Measurements from ENCODE around the gene CAPZA2. TPM values are rescaled to one million over a fixed set of nuclear protein-coding genes. Genes with fewer than 3 reads are reported as not detected.
A peak's percentile ranks its signal among the peaks of the same experiment; 100 is the strongest.
"Not testable (repeated sequence)": the region's sequence is repeated elsewhere in the genome, so short reads cannot be mapped to it uniquely, and the experiment has no call there.

The CAPZA2 gene
- total RNA-seq, 1 donor from 2014 or later: 344 TPM

DNA sequence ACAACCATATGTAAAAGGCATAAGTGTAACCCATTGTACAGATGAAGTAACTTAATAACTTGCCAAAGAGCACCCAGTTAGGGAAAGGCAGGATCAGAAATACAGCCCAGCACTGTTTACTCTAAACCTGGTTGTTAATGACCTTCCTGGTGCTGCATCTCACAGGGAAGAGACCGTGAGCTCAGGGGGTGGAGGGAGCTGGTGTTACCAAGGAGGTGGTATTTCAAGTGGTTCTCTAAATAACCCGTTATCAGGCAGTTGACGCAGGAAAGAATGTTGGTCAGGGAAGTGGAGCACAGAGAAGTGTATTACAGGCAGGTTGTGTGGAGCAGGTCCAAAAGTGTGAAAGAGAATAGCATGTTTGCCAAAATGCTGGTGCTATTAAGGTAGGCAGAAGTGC is 86.5 kb downstream of the CAPZA2 start:
- DNase-seq (peak; percentile 57), ATAC-seq (ENCODE audit: poor library complexity) (peak; percentile 86)
- intact Hi-C loops (cut with DNase I): no loop called here

GRCh38 chr7:116949941-116950801 is 87.8 kb downstream of the CAPZA2 start:
- no peak for DNase-seq
- ATAC-seq (ENCODE audit: poor library complexity): no peak
- intact Hi-C loops (cut with DNase I): no loop called here

- ATAC-seq (ENCODE audit: poor library complexity) (no peak), DNase-seq (no peak)
- intact Hi-C loops (cut with DNase I): no loop called here
Measured at GRCh38 chr7:116950889-116951351, 88.5 kb downstream of the CAPZA2 start.

- DNase-seq: no peak
- ATAC-seq (ENCODE audit: poor library complexity): no peak
- intact Hi-C loops (cut with DNase I): no loop called here
Measured at GRCh38 chr7:116951366-116952292, 89.2 kb downstream of the CAPZA2 start.

GRCh38 chr7:116952635-116953371 is 90.4 kb downstream of the CAPZA2 start:
- ATAC-seq (ENCODE audit: poor library complexity): no peak
- intact Hi-C loops (cut with DNase I): no loop called here
- peak; percentile 84 for DNase-seq

DNA sequence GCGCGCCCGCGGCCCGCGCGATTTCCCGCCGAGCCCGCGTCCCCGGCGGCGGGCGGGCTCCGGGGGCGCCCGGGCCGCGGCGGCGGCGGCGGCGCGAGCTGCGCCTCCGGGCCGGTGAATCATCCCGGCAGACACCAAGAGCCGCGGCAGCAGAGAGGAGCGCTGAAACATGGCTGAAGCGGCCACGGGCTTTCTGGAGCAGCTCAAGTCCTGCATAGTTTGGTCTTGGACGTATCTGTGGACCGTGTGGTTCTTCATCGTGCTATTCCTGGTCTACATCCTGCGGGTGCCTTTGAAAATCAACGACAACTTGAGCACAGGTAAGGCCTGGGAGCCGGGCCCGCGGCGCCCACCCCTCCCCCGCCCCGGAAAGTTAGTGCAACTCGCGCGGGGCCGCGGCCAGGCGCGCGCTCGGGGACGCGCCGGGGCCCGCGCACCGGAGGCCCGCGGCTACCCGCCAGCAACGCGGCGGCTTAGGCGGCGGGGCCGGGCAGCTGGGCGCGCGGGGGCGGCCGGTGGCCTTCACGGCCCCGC is 91.1 kb downstream of the CAPZA2 start, which contains the start of gene ST7:
ST7 (plus strand) TSS at position 130 of the 534 bp plus-strand sequence; CDS start at position 170, 40 bp downstream.
- intact Hi-C loops (cut with DNase I): no loop called here
- DNase-seq: peak; percentile 64
- peak; percentile 60 for ATAC-seq (ENCODE audit: poor library complexity)

DNA sequence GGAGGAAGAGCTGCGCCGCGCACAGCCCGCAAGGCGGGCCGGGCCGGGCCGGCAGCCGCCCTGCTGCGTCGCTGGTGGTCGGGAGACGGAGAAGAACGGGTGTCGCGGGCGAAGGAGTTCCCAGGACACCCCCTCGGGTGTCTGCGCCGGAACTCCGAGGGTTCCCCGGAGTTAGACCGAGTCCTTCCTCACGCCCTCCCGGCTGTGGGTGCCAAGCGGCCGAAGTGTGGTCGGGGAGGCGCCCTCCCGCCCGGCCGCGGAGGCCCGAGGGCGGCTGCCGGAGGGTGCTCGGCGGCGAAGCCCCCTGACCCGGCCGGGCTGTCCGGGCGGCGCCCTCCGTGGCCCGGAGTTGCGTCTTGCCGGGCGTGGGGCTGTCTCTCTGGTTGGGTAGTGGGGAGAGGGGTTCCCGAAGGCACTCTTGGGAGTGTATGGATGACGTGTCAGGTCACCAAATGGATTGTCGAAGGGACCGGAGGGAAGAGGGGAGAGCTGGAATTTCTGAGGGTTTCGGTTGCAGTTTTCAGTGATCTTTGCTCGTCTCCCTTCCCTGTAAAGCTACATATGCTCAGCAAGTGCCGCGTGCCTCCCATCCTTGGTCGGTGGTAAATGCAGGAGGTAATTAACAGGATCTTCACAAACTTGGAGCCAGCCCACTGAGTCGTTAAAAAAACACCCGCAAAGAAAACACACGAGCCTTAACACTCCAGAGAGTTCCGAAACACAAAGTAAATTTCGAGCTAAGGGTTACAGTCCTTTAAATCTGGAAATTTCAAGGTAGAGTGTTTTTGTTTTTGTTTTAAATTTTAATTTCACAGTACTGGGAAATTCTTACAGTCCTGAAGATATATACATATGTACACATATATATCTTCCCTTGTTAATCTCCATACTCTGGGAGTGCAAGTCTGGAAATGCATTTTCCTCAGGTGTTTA is 91.8 kb downstream of the CAPZA2 start:
- ATAC-seq (ENCODE audit: poor library complexity) (peak; percentile 42), DNase-seq (peak; percentile 67)
- intact Hi-C loops (cut with DNase I): no loop called here

- intact Hi-C loops (cut with DNase I): no loop called here
- no peak for DNase-seq
- no peak for ATAC-seq (ENCODE audit: poor library complexity)
Measured at GRCh38 chr7:116955340-116955739, 93.0 kb downstream of the CAPZA2 start.

DNA sequence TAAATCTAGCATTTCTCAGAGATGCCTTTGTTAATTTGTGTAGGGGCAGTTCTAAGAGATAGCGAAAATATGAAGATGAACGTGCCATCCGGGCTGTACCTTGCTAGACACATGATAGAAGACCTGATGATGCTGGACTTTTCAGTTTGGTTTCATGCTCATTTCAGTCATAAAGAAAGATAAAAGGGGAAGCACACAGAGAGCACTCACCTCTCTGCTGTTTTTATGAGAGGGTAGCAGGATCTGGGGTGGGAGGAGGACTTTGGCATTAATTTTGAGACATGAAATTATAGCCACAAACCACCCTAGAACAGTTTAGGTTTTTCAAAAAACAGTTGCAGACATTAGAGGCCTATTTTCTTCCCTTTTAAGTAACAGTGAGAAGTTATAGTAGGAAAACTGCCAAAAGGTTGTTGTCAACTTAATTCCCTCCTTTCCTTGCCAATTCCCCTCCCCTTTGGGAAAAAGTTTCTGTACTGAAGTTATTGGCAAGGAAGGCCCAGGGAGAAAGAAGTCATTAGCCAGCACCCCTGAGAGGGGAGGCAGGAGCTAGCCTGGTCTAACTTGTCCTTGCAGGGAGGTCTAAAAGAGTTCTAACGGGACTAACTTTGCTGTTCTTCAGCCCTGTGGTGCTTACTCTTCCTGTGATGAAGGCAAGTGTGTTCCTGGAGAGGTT is 93.6 kb downstream of the CAPZA2 start:
- peak; percentile 8 for ATAC-seq (ENCODE audit: poor library complexity)
- DNase-seq: no peak
- intact Hi-C loops (cut with DNase I): no loop called here

GRCh38 chr7:116956477-116956804 is 94.1 kb downstream of the CAPZA2 start:
- intact Hi-C loops (cut with DNase I): no loop called here
- DNase-seq (no peak), ATAC-seq (ENCODE audit: poor library complexity) (no peak)

DNA sequence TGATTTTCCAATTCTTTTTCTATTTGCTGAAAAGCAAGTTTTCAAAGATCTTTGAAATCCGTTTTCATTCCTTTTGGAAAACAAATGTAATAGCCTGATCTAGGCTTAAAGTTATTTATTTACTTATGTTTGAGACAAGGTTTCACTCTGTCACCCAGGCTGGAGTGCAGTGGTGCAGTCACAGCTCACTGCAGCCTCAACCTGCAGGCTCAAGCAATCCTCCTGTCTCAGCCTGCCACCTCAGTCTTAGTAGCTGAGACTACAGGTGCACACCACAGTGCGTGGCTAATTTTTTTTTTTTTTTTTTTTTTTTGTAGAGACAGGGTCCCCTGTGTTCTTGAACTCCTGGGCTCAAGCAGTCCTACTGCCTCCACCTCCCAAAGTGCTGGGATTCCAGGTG is 95.5 kb downstream of the CAPZA2 start:
- intact Hi-C loops (cut with DNase I): no loop called here
- DNase-seq: no peak
- ATAC-seq (ENCODE audit: poor library complexity): no peak

- DNase-seq; intact Hi-C loops (cut with DNase I); ATAC-seq (ENCODE audit: poor library complexity): not testable (repeated sequence)
Measured at GRCh38 chr7:116961966-116962673, 99.7 kb downstream of the CAPZA2 start.

GRCh38 chr7:116963234-116963633 is 100.8 kb downstream of the CAPZA2 start:
- ATAC-seq (ENCODE audit: poor library complexity) (peak; percentile 39), DNase-seq (no peak)
- intact Hi-C loops (cut with DNase I): no loop called here

- ATAC-seq (ENCODE audit: poor library complexity) (no peak), DNase-seq (no peak)
- intact Hi-C loops (cut with DNase I): no loop called here
Measured at GRCh38 chr7:116966601-116967000, 104.2 kb downstream of the CAPZA2 start.

DNA sequence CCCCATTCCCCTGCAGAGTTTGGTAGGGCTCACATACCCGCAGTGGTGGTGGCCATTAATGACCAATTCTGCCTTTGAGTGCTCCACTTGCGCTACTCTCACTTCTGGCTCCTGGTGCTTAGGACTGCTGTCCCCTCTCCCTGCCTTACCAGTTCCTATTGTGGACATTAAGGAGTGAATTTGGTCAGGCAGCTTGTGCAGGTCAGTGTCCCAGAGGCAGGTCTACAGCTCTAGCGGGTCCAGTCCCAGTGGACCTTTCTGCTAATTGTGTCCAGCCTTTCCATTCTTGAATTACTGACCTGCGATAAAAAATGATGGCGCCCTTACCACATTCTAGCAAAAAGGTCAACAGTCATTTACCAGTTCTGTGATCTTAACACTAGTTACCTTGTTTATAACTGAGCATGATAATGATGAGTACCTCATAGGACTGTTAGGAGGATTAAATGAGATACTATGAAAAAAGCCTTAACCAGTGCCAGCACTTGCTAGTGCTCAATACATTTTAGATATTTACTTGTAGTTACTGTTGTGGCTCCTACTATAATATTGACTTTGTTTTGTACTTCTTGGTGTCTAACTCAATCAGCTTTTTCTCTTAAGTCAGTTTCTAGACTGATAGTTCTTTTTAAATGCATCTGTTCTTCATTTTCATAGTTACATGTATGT is 105.0 kb downstream of the CAPZA2 start:
- intact Hi-C loops (cut with DNase I): no loop called here
- no peak for DNase-seq
- ATAC-seq (ENCODE audit: poor library complexity): no peak

- ATAC-seq (ENCODE audit: poor library complexity) (no peak), DNase-seq (no peak)
- intact Hi-C loops (cut with DNase I): no loop called here
Measured at GRCh38 chr7:116967983-116968382, 105.6 kb downstream of the CAPZA2 start.

Measured in Right ventricle myocardium superior (tissue), 1 donor.